Lower leg skin (tissue), 4 donors: ENCODE results near the gene RING1. TPM values are rescaled to one million over a fixed set of nuclear protein-coding genes. Genes with fewer than 3 reads are reported as not detected.

Experiments
- DNase-seq, 2 donors: peaks; one replicate each; pipeline ENCODE4 v3.0.0-alpha.2; 2019; ENCODE audit warnings: low spot score in 2 of 2
- H3K4me3 ChIP-seq: fragments of 200-600 bp; sonication (generic); 2 replicates; pipeline ENCODE4 v1.5.1; 2017; ENCODE audit warnings: mild to moderate bottlenecking, low read depth; ENCODE audit not compliant: poor library complexity, severe bottlenecking
- POLR2A ChIP-seq, 2 donors: fragments of 450-650 bp; IDR thresholded peaks; one replicate each; pipeline ENCODE4 v1.6.1; 2016 to 2017; ENCODE audit warnings: antibody characterized with exemption in 2 of 2, mild to moderate bottlenecking in 1 of 2, moderate library complexity in 1 of 2
- WGBS, 2 donors: methylation state at CpG; one replicate each; pipeline ENCODE4 v1.1.5; 2018; 5-methylcytosine and 5-hydroxymethylcytosine counted together
- intact Hi-C: fragments of 100-400 bp; cut with DNase I; formaldehyde crosslinking; loops from one replicate; pipeline ENCODE4 v1.15.0; 2023; ENCODE audit warnings: low total_unique reads
- total RNA-seq, 4 donors: library from RNA; depleted of rRNA; stranded (reverse); fragments of >200 nt; gene quantifications; one replicate each; pipeline ENCODE4 v1.1.0, GENCODE V29; 2016
- TF ChIP-seq, protein P1 (sequence below), 3 donors: fragments of 450-650 bp; IDR thresholded peaks; one replicate each; pipeline ENCODE4 v1.5.1; 2016; ENCODE audit warnings: antibody characterized with exemption in 3 of 3, mild to moderate bottlenecking in 3 of 3, moderate library complexity in 2 of 3

The RING1 gene
- total RNA-seq, 4 donors from 2014 or later: 10.0 to 22.1 (median 13.7) TPM

DNA sequence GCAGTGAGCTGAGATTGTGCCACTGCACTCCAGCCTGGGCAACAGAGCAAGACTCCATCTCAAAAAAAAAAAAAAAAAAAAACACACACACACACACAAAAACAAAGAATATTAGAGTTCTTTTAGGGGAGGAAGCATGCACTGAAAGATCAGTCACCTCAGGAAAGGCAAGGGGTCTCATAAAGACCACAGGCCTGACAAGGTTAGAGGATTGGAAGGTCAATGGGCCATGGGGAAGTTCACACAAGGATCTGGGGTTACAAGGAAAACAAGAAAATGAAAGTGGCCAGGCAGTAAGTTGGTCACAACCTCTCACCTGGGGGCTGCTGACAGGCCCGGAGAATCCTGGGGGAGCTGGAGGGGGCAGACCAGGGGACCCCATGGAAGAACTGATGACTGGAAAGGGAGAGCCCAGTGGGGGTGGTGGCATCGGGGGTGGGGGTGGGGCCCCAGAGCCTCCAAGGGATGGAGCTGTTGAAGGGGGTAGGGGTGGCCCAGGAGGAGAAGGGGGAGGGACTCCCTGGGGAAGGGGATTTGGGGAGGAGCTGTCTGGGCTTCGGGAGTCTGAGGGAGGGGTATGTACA, 9.4 kb upstream of the RING1 start:
- DNase-seq: no peak
- TF ChIP-seq POLR2A (IDR thresholded peaks at IDR 0.05): no peak
- TF ChIP-seq, protein P1, sequence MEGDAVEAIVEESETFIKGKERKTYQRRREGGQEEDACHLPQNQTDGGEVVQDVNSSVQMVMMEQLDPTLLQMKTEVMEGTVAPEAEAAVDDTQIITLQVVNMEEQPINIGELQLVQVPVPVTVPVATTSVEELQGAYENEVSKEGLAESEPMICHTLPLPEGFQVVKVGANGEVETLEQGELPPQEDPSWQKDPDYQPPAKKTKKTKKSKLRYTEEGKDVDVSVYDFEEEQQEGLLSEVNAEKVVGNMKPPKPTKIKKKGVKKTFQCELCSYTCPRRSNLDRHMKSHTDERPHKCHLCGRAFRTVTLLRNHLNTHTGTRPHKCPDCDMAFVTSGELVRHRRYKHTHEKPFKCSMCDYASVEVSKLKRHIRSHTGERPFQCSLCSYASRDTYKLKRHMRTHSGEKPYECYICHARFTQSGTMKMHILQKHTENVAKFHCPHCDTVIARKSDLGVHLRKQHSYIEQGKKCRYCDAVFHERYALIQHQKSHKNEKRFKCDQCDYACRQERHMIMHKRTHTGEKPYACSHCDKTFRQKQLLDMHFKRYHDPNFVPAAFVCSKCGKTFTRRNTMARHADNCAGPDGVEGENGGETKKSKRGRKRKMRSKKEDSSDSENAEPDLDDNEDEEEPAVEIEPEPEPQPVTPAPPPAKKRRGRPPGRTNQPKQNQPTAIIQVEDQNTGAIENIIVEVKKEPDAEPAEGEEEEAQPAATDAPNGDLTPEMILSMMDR (IDR thresholded peaks at IDR 0.05): no peak
- 33 to 37% methylated on average over 3 of the region's 3 CpGs for WGBS, 2 donors
- H3K4me3 ChIP-seq: no peak overlapping the region
- intact Hi-C loops: no loop called here

DNA sequence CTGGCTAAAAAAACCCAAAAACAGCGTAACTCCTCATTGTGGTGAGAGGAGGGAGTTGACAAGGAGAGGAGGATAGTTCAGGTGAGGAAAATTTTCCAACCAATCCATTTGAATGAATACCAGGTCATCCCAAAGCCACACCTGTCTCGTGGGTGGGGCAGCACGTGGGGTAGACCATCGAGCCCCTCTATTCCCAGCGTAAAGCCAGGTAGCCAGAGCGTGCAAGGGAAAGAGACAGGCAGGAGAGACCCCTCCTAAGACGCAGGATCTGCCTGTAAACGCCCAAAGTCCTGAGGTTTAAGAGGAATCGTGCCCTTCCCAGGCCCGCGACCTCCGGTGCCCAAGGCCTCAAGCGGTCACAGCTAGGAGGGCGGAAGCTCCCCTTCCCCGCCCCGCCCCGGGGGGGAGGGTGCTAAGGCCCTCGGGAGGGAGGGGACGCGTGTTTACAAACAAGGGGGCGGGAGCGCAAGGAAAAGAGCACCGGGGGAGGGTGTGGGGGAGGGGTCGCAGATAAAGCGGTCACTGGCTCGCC, 8.5 kb upstream of the RING1 start:
- peak overlapping the region; percentile 95 for H3K4me3 ChIP-seq
- TF ChIP-seq, protein P1 (IDR thresholded peaks at IDR 0.05): no peak
- TF ChIP-seq POLR2A (IDR thresholded peaks at IDR 0.05): no peak
- intact Hi-C loops: no loop called here
- WGBS, 2 donors: 1 to 3% methylated on average over 18 of the region's 26 CpGs
- DNase-seq: peak in 1 of 2 donors; percentile 94

DNA sequence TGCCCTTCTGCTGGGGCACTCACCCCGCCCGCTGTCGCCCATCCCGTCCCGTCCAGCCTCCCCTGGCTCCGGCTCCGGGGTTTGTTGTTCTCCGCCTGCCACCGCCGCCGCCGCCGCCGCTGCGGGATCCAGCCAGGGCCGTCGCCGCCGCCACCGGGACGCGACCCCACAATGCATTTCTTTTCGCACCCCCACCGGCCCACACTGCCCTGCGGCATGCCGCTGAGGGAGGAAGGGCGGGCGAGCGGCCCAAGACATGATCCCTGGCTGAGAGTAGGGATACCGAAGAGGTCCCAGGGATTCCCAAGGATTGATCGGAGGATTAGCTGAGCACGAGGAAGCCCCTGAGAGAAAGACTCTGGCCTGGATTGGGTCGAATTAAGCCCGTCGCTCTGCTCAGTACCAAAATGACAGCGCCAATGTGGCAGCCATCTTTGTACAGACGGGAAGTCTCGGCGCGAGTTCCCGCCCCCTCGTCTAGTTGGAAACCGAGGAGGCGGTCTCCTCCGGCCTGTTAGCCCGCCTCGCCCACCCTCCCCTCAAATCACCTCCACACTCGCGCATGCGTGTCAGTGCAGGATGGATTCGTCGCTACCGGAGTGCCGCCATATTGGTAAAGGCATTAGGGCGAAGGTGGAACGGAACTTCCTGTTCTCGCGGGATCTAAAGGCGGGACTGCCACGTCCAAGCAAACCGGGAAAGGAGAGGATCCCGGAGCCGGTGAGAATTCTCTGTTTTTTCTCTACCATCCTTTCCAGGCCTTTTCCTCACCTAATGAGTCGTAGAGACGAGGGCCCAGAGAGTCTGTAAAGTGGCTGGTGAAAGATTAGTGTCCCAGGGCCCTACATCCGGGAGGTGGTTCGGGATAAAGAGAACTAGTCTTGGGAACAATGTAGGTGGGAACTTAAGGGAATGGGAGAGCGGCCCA, 7.8 kb upstream of the RING1 start, which contains the start of the genes RXRB and SLC39A7:
Gene RXRB, minus strand, starts transcription at position 447 of the 928 bp plus-strand sequence. Its CDS starts 189 bp downstream, at position 258.
Gene SLC39A7, plus strand, starts transcription at position 649 of the 928 bp plus-strand sequence. CDS start 379 bp downstream, outside the sequence.
- DNase-seq: peak; percentile 99 to 100
- H3K4me3 ChIP-seq: peak within 1 kb of the TSS; percentile 95
- WGBS, 2 donors: 0% methylated on average over 61 to 67 of the region's 68 CpGs
- intact Hi-C loops: no loop called here
- TF ChIP-seq POLR2A (IDR thresholded peaks at IDR 0.05): no peak
- TF ChIP-seq, protein P1 (IDR thresholded peaks at IDR 0.05): peak in 1 of 3 donors; percentile 59

DNA sequence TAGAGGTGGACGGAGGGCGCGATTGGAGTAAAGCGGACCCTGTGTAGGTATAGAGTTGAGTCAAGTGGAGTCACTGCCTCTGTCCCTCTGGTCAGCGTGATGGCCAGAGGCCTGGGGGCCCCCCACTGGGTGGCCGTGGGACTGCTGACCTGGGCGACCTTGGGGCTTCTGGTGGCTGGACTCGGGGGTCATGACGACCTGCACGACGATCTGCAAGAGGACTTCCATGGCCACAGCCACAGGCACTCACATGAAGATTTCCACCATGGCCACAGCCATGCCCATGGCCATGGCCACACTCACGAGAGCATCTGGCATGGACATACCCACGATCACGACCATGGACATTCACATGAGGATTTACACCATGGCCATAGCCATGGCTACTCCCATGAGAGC, 7.2 kb upstream of the RING1 start:
- no peak for TF ChIP-seq POLR2A (IDR thresholded peaks at IDR 0.05)
- TF ChIP-seq, protein P1 (IDR thresholded peaks at IDR 0.05): no peak
- peak overlapping the region; percentile 95 for H3K4me3 ChIP-seq
- intact Hi-C loops: no loop called here
- 6 to 7% methylated on average over 14 of the region's 14 CpGs for WGBS, 2 donors
- no peak for DNase-seq

DNA sequence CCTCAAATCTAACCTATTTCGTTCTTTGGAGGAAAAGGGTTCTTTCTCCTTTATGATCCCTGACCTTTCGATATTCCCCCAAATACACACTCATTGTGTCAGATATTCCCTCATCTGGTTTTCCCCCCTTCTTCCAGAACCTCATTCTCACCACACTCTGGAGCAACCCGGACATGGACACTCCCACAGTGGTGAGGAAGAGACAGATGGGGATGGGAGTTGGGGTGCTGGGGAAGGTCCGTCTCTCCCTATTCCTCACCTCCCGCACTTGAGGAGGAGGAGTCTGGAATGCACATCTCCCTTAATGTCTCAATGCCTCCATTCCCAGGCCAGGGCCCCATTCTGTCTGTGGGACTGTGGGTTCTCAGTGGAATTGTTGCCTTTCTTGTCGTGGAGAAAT, 6.4 kb upstream of the RING1 start:
- TF ChIP-seq POLR2A (IDR thresholded peaks at IDR 0.05): no peak
- TF ChIP-seq, protein P1 (IDR thresholded peaks at IDR 0.05): no peak
- WGBS, 2 donors: 81 to 88% methylated on average over 6 of the region's 6 CpGs
- DNase-seq: no peak
- intact Hi-C loops: no loop called here
- H3K4me3 ChIP-seq: no peak overlapping the region
